ENCODE data around the gene ZNF646.
A peak's percentile ranks its signal among the peaks of the same experiment; 100 is the strongest.

Gene ZNF646

DNA sequence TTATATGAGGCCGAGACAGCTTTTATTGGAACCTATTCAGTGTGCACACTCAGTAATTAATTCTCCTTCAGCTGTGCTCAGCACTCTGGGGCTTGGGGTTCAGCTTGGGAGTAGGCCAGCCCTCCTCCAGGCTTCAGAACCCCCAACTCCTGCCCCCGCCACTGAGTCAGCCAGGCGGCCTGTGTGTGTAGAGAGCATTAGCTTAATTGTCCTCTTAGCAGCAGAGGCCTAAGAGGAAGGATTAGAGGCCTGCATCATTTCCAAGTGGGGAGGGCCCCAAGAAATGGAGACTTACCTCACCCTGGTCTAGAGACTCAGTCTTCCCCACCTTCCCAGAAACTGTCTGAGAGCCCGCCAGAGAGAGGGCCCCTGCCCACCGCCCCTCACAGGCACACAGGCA, 13.7 kb downstream of the ZNF646 start:
- no peak for DNase-seq (ENCODE audit: low read depth)
- TF ChIP-seq CTCF (conservative IDR thresholded peaks at IDR 0.05; ENCODE audit: control insufficient read depth, insufficient read depth, low read depth, low read length) = no peak
- H3K4me3 ChIP-seq (ENCODE audit: control insufficient read depth, low read depth, low read length) = no peak overlapping the region

DNA sequence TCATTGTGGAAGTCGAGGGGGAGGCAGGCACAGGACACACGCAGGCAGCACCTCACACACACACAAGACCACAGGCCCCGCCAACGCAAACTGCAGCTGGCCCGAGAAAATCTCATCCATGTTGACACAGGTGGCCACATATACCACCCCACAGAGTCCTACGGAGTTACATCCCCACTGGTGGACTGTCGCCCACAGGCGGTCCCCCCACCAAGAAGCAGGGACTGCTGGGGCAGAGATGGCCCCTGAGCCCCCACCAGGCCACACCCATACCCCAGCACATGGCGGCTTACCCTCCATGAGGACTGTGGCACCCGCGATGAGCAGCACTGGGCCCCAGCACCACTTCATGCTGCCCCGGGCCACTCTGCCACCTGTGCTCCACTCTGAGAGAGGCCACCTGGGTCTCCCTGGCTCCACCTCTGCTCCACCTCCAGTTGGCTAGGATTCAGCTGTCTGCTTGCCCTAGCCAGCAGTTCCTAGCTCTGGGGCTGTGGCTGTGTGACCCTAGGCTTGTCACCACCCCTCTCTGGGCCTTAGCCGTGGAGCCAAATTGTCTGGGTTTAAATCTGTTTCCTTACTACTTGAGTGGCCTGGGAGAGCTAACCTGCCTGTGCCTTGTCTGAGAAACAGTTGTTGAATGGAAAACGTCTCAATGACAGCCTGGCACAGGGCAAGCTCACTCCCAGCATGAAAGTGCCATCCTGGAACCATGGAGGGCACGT, 14.4 kb downstream of the ZNF646 start, which contains the start of gene PRSS53:
PRSS53 (minus strand) TSS at position 485 of the 725 bp plus-strand sequence; CDS start at position 351, 134 bp downstream.
- no peak for DNase-seq (ENCODE audit: low read depth)
- TF ChIP-seq CTCF (conservative IDR thresholded peaks at IDR 0.05; ENCODE audit: control insufficient read depth, insufficient read depth, low read depth, low read length) = no peak
- no peak within 1 kb of the TSS for H3K4me3 ChIP-seq (ENCODE audit: control insufficient read depth, low read depth, low read length)

DNA sequence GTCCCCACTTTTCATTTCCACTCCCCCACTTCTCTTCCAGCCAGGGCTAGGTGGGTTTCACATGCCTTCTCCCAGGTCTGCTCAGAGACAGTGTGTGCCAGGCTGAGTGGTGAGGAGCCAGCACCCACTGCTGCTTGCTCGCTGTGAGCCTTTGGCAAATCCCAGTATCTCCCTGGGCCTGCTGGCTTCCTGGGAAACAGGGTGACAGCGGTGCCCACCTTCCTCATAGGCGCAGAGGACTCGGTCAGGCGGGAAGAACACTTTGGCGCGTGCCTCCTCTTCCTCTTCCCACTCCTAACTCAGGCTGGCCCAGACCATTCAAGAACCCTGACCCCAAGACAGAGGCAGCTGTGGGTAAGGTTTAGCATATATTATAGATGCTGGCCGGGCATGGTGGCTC, 15.0 kb downstream of the ZNF646 start:
- TF ChIP-seq CTCF (conservative IDR thresholded peaks at IDR 0.05; ENCODE audit: control insufficient read depth, insufficient read depth, low read depth, low read length) = no peak
- H3K4me3 ChIP-seq (ENCODE audit: control insufficient read depth, low read depth, low read length) = no peak overlapping the region
- no peak for DNase-seq (ENCODE audit: low read depth)

DNA sequence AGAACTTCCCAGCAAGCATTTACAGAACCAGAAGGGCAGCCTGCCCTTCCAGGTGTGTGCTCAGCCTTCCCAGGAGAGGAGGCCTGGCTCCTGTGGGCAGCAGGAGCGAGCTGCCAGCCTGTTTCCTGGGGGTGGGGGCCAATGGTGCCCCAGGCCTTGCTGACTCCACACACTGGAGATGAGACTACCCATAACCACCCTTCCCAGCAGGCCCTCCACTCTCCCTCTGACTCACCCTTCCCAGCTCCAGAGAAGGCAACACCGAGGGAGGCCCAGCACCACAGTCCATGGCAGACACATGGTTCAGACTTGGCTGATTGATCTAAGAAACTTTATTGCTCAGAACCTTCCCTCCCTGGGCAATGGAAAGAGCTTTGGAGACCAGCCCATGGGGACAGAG, 16.3 kb downstream of the ZNF646 start:
- no peak overlapping the region for H3K4me3 ChIP-seq (ENCODE audit: control insufficient read depth, low read depth, low read length)
- no peak for TF ChIP-seq CTCF (conservative IDR thresholded peaks at IDR 0.05; ENCODE audit: control insufficient read depth, insufficient read depth, low read depth, low read length)
- DNase-seq (ENCODE audit: low read depth) = peak; percentile 71

- TF ChIP-seq CTCF (conservative IDR thresholded peaks at IDR 0.05; ENCODE audit: control insufficient read depth, insufficient read depth, low read depth, low read length) = no peak
Measured at GRCh38 chr16:31092330-31092729, 18.1 kb downstream of the ZNF646 start.

DNA sequence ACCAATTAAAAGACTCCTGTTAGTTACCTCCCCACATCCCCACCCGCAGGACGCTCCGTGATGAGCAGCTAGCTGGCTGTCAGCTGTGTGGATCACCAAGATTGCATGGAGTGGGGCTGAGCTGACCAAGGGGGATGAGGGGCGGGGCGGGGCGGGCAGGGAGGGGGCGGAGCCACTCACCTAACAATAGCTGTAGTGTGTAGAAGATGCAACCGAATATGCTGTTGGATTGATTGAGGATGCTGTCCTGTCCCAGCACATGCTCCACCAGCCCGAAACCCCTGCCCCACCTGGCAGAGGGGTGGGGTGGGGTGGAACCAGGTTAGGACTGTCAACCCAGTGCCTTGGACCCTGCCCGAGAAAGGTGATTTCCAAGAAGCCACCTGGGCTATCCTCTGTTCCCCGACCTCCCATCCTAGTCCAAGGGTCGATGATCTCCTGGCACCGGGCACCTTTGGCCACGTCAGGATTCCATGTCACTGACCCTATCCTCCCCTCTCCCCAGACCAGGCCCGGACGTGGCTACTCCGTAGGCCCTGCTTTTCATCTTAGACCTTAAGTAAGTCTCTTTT, 19.0 kb downstream of the ZNF646 start:
- peak; percentile 64 for DNase-seq (ENCODE audit: low read depth)
- TF ChIP-seq CTCF (conservative IDR thresholded peaks at IDR 0.05; ENCODE audit: control insufficient read depth, insufficient read depth, low read depth, low read length) = no peak
- peak overlapping the region; percentile 94 for H3K4me3 ChIP-seq (ENCODE audit: control insufficient read depth, low read depth, low read length)

More at GRCh38 chr16:31092330-31092729, 18.1 kb downstream of the ZNF646 start:
- DNase-seq (ENCODE audit: low read depth) = peak; percentile 88
- H3K4me3 ChIP-seq (ENCODE audit: control insufficient read depth, low read depth, low read length) = no peak overlapping the region
